ENCODE data around the gene NR4A3. TPM values are rescaled to one million over a fixed set of nuclear protein-coding genes. Genes with fewer than 3 reads are reported as not detected.

Gene NR4A3
- total RNA-seq, 4 donors from 2014 or later: 0.54 to 2.5 (median 1.0) TPM; not detected in 1

DNA sequence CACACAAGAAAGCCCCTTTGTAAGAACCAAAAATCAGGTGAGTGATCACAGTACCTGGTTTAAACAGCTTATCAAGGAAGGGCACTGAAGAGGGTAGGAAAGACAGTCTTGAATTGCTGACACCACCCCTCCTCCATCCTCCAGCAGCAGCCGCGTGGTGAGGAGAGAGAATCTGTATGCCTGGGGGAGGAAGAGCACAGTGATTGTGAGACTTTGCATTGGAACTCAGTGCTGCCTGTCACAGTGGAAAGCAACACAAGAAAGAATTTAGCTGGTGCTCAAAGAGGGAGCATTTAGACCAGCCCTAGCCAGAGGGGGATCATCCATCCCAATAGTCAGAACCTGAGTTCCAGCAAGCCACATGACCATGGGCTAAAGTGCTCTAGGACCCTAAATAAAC lies 73.1 kb downstream of the NR4A3 start:
- no peaks in the 10 kb centered on the region for H3K9me3 ChIP-seq
- TF ChIP-seq, protein P1, sequence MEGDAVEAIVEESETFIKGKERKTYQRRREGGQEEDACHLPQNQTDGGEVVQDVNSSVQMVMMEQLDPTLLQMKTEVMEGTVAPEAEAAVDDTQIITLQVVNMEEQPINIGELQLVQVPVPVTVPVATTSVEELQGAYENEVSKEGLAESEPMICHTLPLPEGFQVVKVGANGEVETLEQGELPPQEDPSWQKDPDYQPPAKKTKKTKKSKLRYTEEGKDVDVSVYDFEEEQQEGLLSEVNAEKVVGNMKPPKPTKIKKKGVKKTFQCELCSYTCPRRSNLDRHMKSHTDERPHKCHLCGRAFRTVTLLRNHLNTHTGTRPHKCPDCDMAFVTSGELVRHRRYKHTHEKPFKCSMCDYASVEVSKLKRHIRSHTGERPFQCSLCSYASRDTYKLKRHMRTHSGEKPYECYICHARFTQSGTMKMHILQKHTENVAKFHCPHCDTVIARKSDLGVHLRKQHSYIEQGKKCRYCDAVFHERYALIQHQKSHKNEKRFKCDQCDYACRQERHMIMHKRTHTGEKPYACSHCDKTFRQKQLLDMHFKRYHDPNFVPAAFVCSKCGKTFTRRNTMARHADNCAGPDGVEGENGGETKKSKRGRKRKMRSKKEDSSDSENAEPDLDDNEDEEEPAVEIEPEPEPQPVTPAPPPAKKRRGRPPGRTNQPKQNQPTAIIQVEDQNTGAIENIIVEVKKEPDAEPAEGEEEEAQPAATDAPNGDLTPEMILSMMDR (IDR thresholded peaks at IDR 0.05): no peak
- no peak for TF ChIP-seq POLR2A (IDR thresholded peaks at IDR 0.05)
- H3K27me3 ChIP-seq: no peaks in the 10 kb centered on the region
- no peak overlapping the region for H3K4me3 ChIP-seq
- no peaks in the 10 kb centered on the region for H3K36me3 ChIP-seq
- no peaks in the 10 kb centered on the region for H3K4me1 ChIP-seq
- no peak overlapping the region for H3K27ac ChIP-seq
- DNase-seq: no peak

DNA sequence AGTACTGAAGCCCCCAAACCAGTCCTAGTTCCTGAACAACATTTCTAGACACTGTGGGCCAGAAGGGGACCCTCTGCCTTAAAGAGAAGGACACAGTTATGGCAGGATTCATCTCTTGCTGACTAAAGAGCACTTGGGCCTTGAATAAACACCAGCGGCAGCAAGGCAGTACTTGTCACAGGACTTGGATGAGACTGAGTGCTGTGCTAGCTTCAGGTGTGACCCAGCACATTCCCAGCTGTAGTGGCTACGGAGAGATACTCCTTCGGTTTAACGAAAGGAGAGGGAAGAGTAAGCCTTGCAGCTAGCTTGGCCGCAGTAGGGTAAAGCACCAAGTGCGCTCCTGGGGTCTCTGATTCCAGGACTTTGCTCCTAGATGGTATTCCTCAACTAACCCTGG lies 73.8 kb downstream of the NR4A3 start:
- Histone ChIP-seq H3K27ac (no peak overlapping the region), H3K9me3 (no peaks in the 10 kb centered on the region), H3K4me1 (no peaks in the 10 kb centered on the region), H3K27me3 (no peaks in the 10 kb centered on the region), H3K4me3 (no peak overlapping the region), H3K36me3 (no peaks in the 10 kb centered on the region)
- TF ChIP-seq, protein P1 (IDR thresholded peaks at IDR 0.05): no peak
- TF ChIP-seq POLR2A (IDR thresholded peaks at IDR 0.05): no peak
- no peak for DNase-seq

DNA sequence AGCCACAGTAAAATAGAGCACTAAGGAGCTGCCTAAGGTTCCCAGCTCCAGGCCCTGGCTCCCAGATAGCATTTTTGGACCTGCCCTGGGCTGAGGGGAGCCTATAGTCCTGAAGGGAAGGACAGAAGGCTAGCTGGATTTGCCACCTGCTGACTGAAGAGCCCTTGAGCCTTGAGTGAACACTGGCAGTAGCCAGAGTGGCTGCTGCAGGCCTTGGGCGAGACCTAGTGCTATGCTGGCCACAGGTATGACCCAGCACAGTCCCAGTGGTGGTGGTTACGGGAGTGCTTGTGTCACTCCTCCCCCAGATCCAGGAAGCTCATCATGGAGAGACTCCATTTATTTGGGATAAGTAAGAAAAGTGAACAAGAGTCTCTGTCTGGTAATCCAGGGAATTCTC lies 74.4 kb downstream of the NR4A3 start:
- no peaks in the 10 kb centered on the region for H3K36me3 ChIP-seq
- H3K4me1 ChIP-seq: no peaks in the 10 kb centered on the region
- TF ChIP-seq, protein P1 (IDR thresholded peaks at IDR 0.05): no peak
- no peak for TF ChIP-seq POLR2A (IDR thresholded peaks at IDR 0.05)
- H3K9me3 ChIP-seq: no peaks in the 10 kb centered on the region
- H3K27me3 ChIP-seq: no peaks in the 10 kb centered on the region
- no peak overlapping the region for H3K4me3 ChIP-seq
- DNase-seq: no peak
- H3K27ac ChIP-seq: no peak overlapping the region

DNA sequence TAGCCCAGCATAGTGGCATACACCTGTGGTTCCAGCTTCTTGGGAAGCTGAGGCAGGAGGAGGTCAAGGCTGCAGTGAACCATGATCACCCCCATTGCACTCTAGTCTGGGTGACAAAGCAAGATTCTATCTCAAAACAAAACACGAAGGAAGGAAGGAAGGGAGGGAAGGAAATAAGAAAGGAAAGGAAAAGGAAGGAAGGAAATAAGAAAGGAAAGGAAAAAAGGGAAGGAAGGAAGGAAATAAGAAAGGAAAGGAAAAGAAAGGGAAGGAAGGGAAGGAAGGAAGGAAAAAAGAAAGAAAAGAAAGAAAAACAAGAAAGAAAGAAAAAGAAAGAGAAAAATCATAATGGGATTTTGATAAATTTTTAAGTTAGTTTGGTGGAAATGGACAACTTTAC lies 81.7 kb downstream of the NR4A3 start:
- H3K4me3 ChIP-seq: no peak overlapping the region
- no peaks in the 10 kb centered on the region for H3K27me3 ChIP-seq
- no peak overlapping the region for H3K27ac ChIP-seq
- DNase-seq: no peak
- no peaks in the 10 kb centered on the region for H3K36me3 ChIP-seq
- no peaks in the 10 kb centered on the region for H3K4me1 ChIP-seq
- peaks cover 0 to 4% (median 0%) of the 10 kb centered on the region in 4 donors for H3K9me3 ChIP-seq
- TF ChIP-seq, protein P1 (IDR thresholded peaks at IDR 0.05): no peak
- TF ChIP-seq POLR2A (IDR thresholded peaks at IDR 0.05): no peak

DNA sequence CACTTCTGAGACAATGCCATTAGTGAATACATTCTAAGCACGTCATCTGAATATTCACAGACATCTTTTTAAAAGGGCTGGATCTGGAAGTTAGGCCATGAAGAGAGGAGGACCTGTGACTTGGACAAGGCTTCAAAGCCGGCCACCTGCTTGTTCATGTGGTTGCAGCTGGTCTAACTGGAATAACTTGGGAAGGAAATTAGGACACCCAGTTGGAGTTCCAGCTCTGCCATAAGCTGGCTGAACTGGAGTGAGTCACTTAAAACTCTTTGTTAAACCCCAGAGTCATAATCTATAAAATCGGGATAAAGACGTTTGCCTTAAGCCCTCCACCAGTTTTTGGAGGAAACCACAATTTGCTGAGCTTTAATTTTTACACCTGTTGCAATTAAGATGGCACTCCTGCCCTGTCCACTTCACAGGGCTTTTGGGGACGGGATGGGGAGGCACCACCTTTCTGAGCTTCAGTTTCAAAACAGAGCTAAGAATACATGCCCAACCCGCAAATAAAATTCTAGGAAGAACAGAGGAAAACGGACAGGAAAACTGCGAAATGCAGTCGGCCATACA lies 84.2 kb downstream of the NR4A3 start:
- no peaks in the 10 kb centered on the region for H3K4me1 ChIP-seq
- DNase-seq: no peak

More for the DNA sequence above, 84.2 kb downstream of the NR4A3 start:
- Histone ChIP-seq H3K9me3 (peaks cover 0 to 4% (median 0%) of the 10 kb centered on the region in 4 donors), H3K27me3 (no peaks in the 10 kb centered on the region), H3K36me3 (no peaks in the 10 kb centered on the region), H3K27ac (peak overlapping the region; percentile 93 to 97 (median 94)), H3K4me3 (peak overlapping the region; percentile 75 to 97 (median 86))
- TF ChIP-seq, protein P1 (IDR thresholded peaks at IDR 0.05): no peak
- TF ChIP-seq POLR2A (IDR thresholded peaks at IDR 0.05): no peak

Data from Peyer's patch (tissue), 4 donors.